H1 (cell line): ENCODE measurements around the gene GLYR1. TPM values are rescaled to one million over a fixed set of nuclear protein-coding genes. Genes with fewer than 3 reads are reported as not detected.

Experiments
- CTCF ChIA-PET: fragments of 300-600 bp; sonication (Branson Sonifier 250); formaldehyde crosslinking; loops from one replicate; lab custom pipeline; 2021; ENCODE audit not compliant: partially characterized antibody; lab: Charles Lee
- POLR2A ChIA-PET: fragments of 300-600 bp; sonication (Branson Sonifier 250); formaldehyde crosslinking; loops from one replicate; lab custom pipeline; 2021; ENCODE audit warnings: inconsistent platforms; ENCODE audit not compliant: partially characterized antibody; lab: Charles Lee
- DNase-seq, 2 experiments: peaks; one replicate each; pipeline versions ENCODE4 v3.0.0 to v3.0.0-alpha.2; 2010 to 2022; ENCODE audit warnings: low spot score in 2 of 2, low read depth in 1 of 2, mixed read lengths in 1 of 2
- FAIRE-seq: peaks from 2 replicates; lab custom pipeline; 2011; peaks lifted over from hg19 to GRCh38; lab: Jason Lieb, UNC
- H2AFZ ChIP-seq: 2 replicates; pipeline ENCODE4 v1.8.1; 2012; ENCODE audit warnings: low read length, inconsistent platforms
- H2AK5ac ChIP-seq: 2 replicates; pipeline ENCODE4 v1.6.1; 2013; ENCODE audit warnings: low read depth, low read length
- H2BK120ac ChIP-seq: replicated peaks from 2 replicates; pipeline ENCODE3; 2013; ENCODE audit warnings: low read depth, low read length, inconsistent platforms
- H2BK12ac ChIP-seq: 2 replicates; pipeline ENCODE4 v1.6.1; 2013; ENCODE audit warnings: low read depth, low read length
- H2BK15ac ChIP-seq: 2 replicates; pipeline ENCODE4 v1.6.1; 2013; ENCODE audit warnings: low read length
- H2BK20ac ChIP-seq: 2 replicates; pipeline ENCODE4 v1.6.1; 2013; ENCODE audit warnings: low read length
- H2BK5ac ChIP-seq: 2 replicates; pipeline ENCODE4 v1.6.1; 2013; ENCODE audit warnings: low read depth, low read length
- H3K14ac ChIP-seq: 2 replicates; pipeline ENCODE4 v1.6.1; 2013; ENCODE audit warnings: inconsistent platforms; ENCODE audit not compliant: insufficient read length
- H3K18ac ChIP-seq: 2 replicates; pipeline ENCODE4 v1.6.1; 2013; ENCODE audit warnings: low read length; ENCODE audit errors: extremely low read depth
- H3K23ac ChIP-seq: 2 replicates; pipeline ENCODE4 v1.6.1; 2013; ENCODE audit warnings: inconsistent platforms; ENCODE audit not compliant: insufficient read length
- H3K23me2 ChIP-seq: 2 replicates; pipeline ENCODE4 v1.6.1; 2013; ENCODE audit warnings: low read depth, low read length
- H3K27ac ChIP-seq: 2 replicates; pipeline ENCODE4 v1.6.1; 2011; ENCODE audit warnings: low read depth, low read length, inconsistent platforms
- H3K27me3 ChIP-seq, 4 experiments: replicated peaks in 1 of 4; 1 replicate in 1 of 4; 2 replicates in 3 of 4; pipeline versions ENCODE4 v1.6.1 to v1.8.1; 2011 to 2013; ENCODE audit warnings: low read length in 3 of 4, mild to moderate bottlenecking in 3 of 4, inconsistent platforms in 2 of 4, mixed read lengths in 2 of 4, moderate library complexity in 1 of 4; ENCODE audit not compliant: control insufficient read depth in 3 of 4, insufficient read depth in 3 of 4; ENCODE audit errors: extremely low read depth in 1 of 4
- H3K36me3 ChIP-seq, 4 experiments: 2 replicates each; pipeline versions ENCODE4 v1.6.1 to v1.8.1; 2011 to 2013; ENCODE audit warnings: mild to moderate bottlenecking in 4 of 4, low read length in 3 of 4, moderate library complexity in 2 of 4, control low read depth in 1 of 4, inconsistent platforms in 1 of 4; ENCODE audit not compliant: insufficient read depth in 4 of 4, control insufficient read depth in 2 of 4
- H3K4ac ChIP-seq: replicated peaks from 2 replicates; pipeline ENCODE3; 2013; ENCODE audit warnings: low read length, low read depth, mixed read lengths, inconsistent platforms; ENCODE audit not compliant: insufficient read length
- H3K4me1 ChIP-seq, 4 experiments: replicated peaks in 1 of 4; 1 replicate in 1 of 4; 2 replicates in 3 of 4; pipeline versions ENCODE4 v1.6.1 to v1.8.1; 2011 to 2013; ENCODE audit warnings: low read length in 3 of 4, inconsistent platforms in 2 of 4, mixed read lengths in 1 of 4; ENCODE audit not compliant: insufficient read depth in 4 of 4, control insufficient read depth in 3 of 4
- H3K4me2 ChIP-seq, 2 experiments: 2 replicates each; pipeline versions ENCODE4 v1.6.1 to v1.8.1; 2011 to 2013; ENCODE audit warnings: low read depth in 2 of 2, low read length in 2 of 2, control low read depth in 1 of 2, inconsistent platforms in 1 of 2, mild to moderate bottlenecking in 1 of 2; ENCODE audit not compliant: insufficient read depth in 1 of 2
- H3K4me3 ChIP-seq, 4 experiments: fragments of 200-600, 300-600 bp in 1 of 4; sonication (generic), shearing (Covaris generic), sonication (Bioruptor Twin) in 1 of 4; 2 replicates each; pipeline versions ENCODE4 v1.5.1 to v1.8.1; 2011 to 2016; ENCODE audit warnings: low read length in 4 of 4, low read depth in 3 of 4, control low read depth in 2 of 4, inconsistent platforms in 2 of 4, mild to moderate bottlenecking in 2 of 4, mixed read lengths in 1 of 4, moderate library complexity in 1 of 4; ENCODE audit not compliant: insufficient read depth in 2 of 4; ENCODE audit errors: extremely low read depth in 1 of 4
- H3K56ac ChIP-seq: replicated peaks from 2 replicates; pipeline ENCODE3; 2013; ENCODE audit warnings: low read depth, mild to moderate bottlenecking, mixed read lengths, low read length, inconsistent platforms; ENCODE audit not compliant: insufficient read length
- H3K79me1 ChIP-seq: 2 replicates; pipeline ENCODE4 v1.6.1; 2013; ENCODE audit warnings: low read depth, low read length, control low read depth
- H3K79me2 ChIP-seq, 2 experiments: 2 replicates each; pipeline versions ENCODE4 v1.6.1 to v1.8.1; 2012 to 2013; ENCODE audit warnings: low read length in 2 of 2, mild to moderate bottlenecking in 2 of 2, inconsistent platforms in 1 of 2; ENCODE audit not compliant: insufficient read depth in 2 of 2, control insufficient read depth in 1 of 2
- H3K9ac ChIP-seq, 4 experiments: replicated peaks in 1 of 4; 1 replicate in 1 of 4; 2 replicates in 3 of 4; pipeline versions ENCODE4 v1.6.1 to v1.8.1; 2011 to 2013; ENCODE audit warnings: low read depth in 3 of 4, low read length in 3 of 4, control low read depth in 2 of 4, mild to moderate bottlenecking in 2 of 4, moderate library complexity in 2 of 4, inconsistent platforms in 1 of 4; ENCODE audit errors: extremely low read depth in 1 of 4
- H3K9me3 ChIP-seq, 2 experiments: 2 replicates each; pipeline versions ENCODE4 v1.6.1 to v1.8.1; 2012 to 2013; ENCODE audit warnings: mild to moderate bottlenecking in 2 of 2, moderate library complexity in 2 of 2, control low read depth in 1 of 2, inconsistent platforms in 1 of 2, low read depth in 1 of 2, low read length in 1 of 2, mixed read lengths in 1 of 2; ENCODE audit not compliant: insufficient read depth in 2 of 2
- H4K20me1 ChIP-seq, 2 experiments: replicated peaks in 1 of 2; 2 replicates each; pipeline versions ENCODE3 to v1.8.1; 2011 to 2013; ENCODE audit warnings: inconsistent platforms in 2 of 2, low read length in 2 of 2, mild to moderate bottlenecking in 1 of 2; ENCODE audit not compliant: insufficient read depth in 2 of 2, control insufficient read depth in 1 of 2
- H4K5ac ChIP-seq: 2 replicates; pipeline ENCODE4 v1.6.1; 2013; ENCODE audit warnings: low read length, low read depth, mixed read lengths, inconsistent platforms; ENCODE audit not compliant: insufficient read length
- H4K8ac ChIP-seq: 2 replicates; pipeline ENCODE4 v1.8.0; 2013; ENCODE audit warnings: mild to moderate bottlenecking, moderate library complexity, low read length, inconsistent platforms; ENCODE audit not compliant: insufficient read depth; ENCODE audit errors: extremely low read depth
- H4K91ac ChIP-seq: replicated peaks from 2 replicates; pipeline ENCODE3; 2013; ENCODE audit warnings: low read length, mixed read lengths, inconsistent platforms; ENCODE audit not compliant: insufficient read length
- KDM1A ChIP-seq: fragments of 200-600, 300-600 bp; sonication (generic); IDR thresholded peaks from 2 replicates; pipeline ENCODE4 v1.7.1; 2016; ENCODE audit warnings: mild to moderate bottlenecking, low read length, borderline replicate concordance
- PHF8 ChIP-seq: fragments of 200-600 bp; sonication (generic); conservative IDR thresholded peaks from 2 replicates; pipeline ENCODE4 v1.7.1; 2012; ENCODE audit warnings: low read depth, mild to moderate bottlenecking, inconsistent platforms, low read length, moderate library complexity
- SIN3A ChIP-seq, 2 experiments: IDR thresholded peaks in 1 of 2; conservative IDR thresholded peaks in 1 of 2; 2 replicates each; pipeline ENCODE4 v1.6.1; 2011 to 2012; ENCODE audit warnings: low read length in 2 of 2, improper control_type of control experiment in 1 of 2, low read depth in 1 of 2, mild to moderate bottlenecking in 1 of 2
- WGBS, 2 experiments: shearing (Covaris generic) in 1 of 2; methylation state at CpG; one replicate each; pipeline versions ENCODE4 v1.1.6 to v1.1.7; 2013 to 2015; ENCODE audit warnings: low lambda C conversion rate in 2 of 2, mixed read lengths in 2 of 2, inconsistent platforms in 1 of 2, low coverage in 1 of 2, missing lambda C conversion rate in 1 of 2; ENCODE audit not compliant: insufficient replicate concordance in 2 of 2, insufficient coverage in 1 of 2, insufficient read length in 1 of 2; ENCODE audit errors: extremely low coverage in 1 of 2, missing lambda C conversion rate in 1 of 2; 5-methylcytosine and 5-hydroxymethylcytosine counted together
- polyA plus RNA-seq, 7 experiments: library from polyadenylated mRNA; depleted of rRNA in 3 of 7; stranded (reverse) in 5 of 7; unstranded in 2 of 7; fragments of >200 nt in 5 of 7; fragments of 200-250 nt in 2 of 7; gene quantifications; 1 replicate in 5 of 7; 2 replicates in 1 of 7; 4 replicates in 1 of 7; pipeline versions ENCODE4 v1.2.1 to v1.2.3, GENCODE V29; 2011 to 2013; ENCODE audit warnings: missing spikeins in 2 of 7, mixed read lengths in 2 of 7
- total RNA-seq: library from RNA; stranded (reverse); fragmentation: NEBNext Ultra II Directional; extraction: Animal tissue kit (Norgen Biotek cat#: 25700); gene quantifications from 2 replicates; pipeline ENCODE4 v1.2.1, GENCODE V29; 2021

The GLYR1 gene
- total and polyA plus RNA-seq, 2 of the 8 experiments (the other 6 are each of a cell fraction or from before 2014, with no cell fraction given) = 50.2 to 115 TPM

DNA sequence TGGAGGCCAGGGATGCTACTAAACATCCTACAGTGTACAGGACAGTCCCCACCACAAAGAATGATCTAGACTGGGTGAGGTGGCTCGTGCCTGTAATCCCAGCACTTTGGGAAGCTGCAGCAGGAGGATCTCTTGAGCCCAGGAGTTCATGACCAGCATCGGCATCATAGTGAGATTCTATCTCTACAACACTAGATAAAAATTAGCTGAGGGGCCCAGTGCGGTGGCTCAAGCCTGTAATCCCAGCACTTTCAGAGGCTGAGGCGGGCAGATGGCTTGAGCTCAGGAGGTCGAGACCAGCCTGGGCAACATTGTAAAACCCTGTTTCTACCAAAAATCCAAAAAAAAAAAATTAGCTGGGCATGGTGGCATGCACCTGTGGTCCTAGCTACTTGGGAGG, 74.7 kb downstream of the GLYR1 start:
- Histone ChIP-seq H2BK15ac (no peak overlapping the region), H3K79me2 (no peaks in the 10 kb centered on the region), H3K79me1 (no peaks in the 10 kb centered on the region), H4K8ac (no peak overlapping the region), H3K4ac (no peak overlapping the region), H3K36me3 (no peaks in the 10 kb centered on the region), H3K23ac (no peak overlapping the region), H3K56ac (no peak overlapping the region), H3K27me3 (no peaks in the 10 kb centered on the region), H2BK12ac (no peak overlapping the region), H3K18ac (no peak overlapping the region), H3K4me1 (peaks cover 0 to 3% (median 1%) of the 10 kb centered on the region in 4 experiments; a peak in 2 of 7 replicates), H2BK120ac (no peak overlapping the region), H2AK5ac (no peak overlapping the region), H3K4me2 (no peak overlapping the region), H4K20me1 (no peaks in the 10 kb centered on the region), H3K4me3 (no peak overlapping the region), H2BK20ac (no peak overlapping the region), H3K9me3 (no peaks in the 10 kb centered on the region), H3K27ac (no peak overlapping the region), H3K23me2 (peaks cover 9% of the 10 kb centered on the region), H2BK5ac (no peak overlapping the region), H4K5ac (no peak overlapping the region), H4K91ac (no peak overlapping the region), H3K14ac (no peak overlapping the region), H3K9ac (no peak overlapping the region), H2AFZ (no peak overlapping the region)
- FAIRE-seq = no peak
- no peak for DNase-seq
- WGBS, 2 experiments = 89% methylated on average over 5 of the region's 5 CpGs; no CpG with 5 or more reads in 1 of the 2 experiments
- POLR2A ChIA-PET = interaction anchor here (0.7 to 0.8 kb wide), 2 partner anchors 12 to 18 kb away, joined by 3 read pairs; no protein-coding TSS in a partner anchor
- CTCF ChIA-PET = interaction anchor here (0.6 to 0.8 kb wide), 2 partner anchors 17 to 186 kb away, joined by 3 read pairs; no protein-coding TSS in a partner anchor
- TF ChIP-seq SIN3A (conservative IDR thresholded peaks at IDR 0.05 in 1 of 2, IDR thresholded peaks at IDR 0.05 in 1 of 2; ENCODE audit: low read depth in 1 of 2, low read length in 2 of 2) (no peak), KDM1A (no peak), PHF8 (no peak)
